ENCODE results near the gene MOB3A.

DNA sequence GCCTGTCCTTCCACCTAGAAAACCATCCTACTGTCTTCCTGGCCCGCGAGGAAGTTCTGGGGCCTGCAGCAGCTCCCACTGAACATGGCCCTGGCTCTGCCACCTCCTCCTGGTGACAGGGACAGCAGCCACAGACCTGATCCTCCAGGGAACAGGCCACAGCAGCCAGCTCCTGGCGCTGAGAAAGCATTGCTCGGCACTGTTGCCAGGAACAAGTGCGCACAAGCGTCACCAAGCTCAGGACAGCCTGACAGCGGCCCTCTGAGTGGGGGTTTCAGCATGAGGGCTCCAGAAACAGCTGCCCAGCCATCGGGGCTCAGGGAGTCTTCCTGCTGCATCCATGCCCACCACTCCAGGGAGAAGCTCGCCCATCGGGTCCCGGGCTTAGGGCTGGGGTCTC is 33.4 kb upstream of the MOB3A start:
- TF ChIP-seq, protein P1, sequence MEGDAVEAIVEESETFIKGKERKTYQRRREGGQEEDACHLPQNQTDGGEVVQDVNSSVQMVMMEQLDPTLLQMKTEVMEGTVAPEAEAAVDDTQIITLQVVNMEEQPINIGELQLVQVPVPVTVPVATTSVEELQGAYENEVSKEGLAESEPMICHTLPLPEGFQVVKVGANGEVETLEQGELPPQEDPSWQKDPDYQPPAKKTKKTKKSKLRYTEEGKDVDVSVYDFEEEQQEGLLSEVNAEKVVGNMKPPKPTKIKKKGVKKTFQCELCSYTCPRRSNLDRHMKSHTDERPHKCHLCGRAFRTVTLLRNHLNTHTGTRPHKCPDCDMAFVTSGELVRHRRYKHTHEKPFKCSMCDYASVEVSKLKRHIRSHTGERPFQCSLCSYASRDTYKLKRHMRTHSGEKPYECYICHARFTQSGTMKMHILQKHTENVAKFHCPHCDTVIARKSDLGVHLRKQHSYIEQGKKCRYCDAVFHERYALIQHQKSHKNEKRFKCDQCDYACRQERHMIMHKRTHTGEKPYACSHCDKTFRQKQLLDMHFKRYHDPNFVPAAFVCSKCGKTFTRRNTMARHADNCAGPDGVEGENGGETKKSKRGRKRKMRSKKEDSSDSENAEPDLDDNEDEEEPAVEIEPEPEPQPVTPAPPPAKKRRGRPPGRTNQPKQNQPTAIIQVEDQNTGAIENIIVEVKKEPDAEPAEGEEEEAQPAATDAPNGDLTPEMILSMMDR (IDR thresholded peaks at IDR 0.05; ENCODE audit: low read length) = no peak
- no peak for TF ChIP-seq EZH2 (optimal IDR thresholded peaks at IDR 0.05; ENCODE audit: low read depth, low read length)
